NCI-H2029 (cell line): Measurements from ENCODE around the gene TPP1.

ENCODE experiments used
- DNase-seq: peaks from one replicate; lab custom pipeline; 2025; lab: John Stamatoyannopoulos, UW

The TPP1 gene

DNA sequence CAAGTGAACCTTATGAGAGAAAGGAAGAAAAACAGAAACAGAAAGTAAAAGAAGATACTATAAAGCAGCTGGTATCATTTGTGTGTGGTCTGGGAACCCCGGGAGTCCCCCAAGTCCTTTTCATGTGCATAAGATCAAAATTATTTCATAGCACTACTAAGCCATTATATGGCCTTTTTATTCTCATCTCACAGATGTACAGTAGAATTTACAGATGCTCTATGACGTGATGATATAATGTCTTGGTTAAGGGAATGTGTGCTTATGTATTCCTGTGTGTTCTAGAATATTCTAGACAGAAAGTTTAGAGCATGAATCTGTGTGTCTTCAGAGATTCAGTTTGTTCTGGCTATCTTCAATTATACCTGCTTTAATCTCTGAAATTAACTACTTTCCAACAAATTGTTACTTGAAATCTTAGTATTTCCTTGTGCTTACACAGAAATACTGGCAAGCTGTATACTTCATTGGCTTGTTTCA lies 8.6 kb upstream of the TPP1 start:
- no peak for DNase-seq

DNA sequence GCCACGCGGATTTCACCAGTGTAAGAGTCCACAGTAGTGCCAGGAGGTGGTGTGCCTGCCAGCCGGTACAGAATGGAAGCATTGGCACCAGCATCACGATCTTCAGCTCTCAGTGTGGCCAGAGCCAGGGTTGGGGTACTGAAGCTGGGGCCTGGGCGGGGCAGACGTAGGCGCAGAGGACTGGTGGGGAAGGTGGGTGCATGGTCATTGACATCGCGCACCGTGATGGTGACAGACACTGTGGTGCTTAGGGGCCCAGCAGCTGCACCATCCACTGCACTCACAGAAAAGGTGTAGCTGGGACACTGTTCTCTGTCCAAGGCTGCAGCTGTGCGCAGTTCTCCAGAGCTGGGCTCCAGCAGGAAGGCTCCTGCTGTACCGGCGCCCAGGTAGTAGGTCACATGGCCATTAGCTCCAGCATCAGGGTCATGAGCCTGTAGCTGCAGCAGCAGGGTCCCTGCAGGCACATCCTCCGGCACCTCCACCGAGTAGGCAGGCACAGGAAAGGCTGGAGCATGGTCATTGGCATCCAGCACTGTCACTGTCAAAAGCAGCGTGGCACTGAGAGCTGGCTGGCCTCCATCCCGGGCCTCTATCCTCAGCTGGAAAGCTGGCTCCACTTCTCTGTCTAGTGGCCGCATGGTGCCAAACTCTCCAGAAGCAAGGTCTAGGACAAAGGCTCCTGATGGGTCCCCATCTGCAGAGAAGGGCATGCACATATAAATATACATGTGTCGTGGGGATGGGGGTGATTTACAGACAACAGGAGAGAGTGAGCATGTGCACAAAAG lies 7.9 kb upstream of the TPP1 start:
- DNase-seq = no peak

- no peak for DNase-seq
Measured at GRCh38 chr11:6625832-6626420, 6.7 kb upstream of the TPP1 start.

- DNase-seq = no peak
Measured at GRCh38 chr11:6625156-6625831, 6.1 kb upstream of the TPP1 start.

DNA sequence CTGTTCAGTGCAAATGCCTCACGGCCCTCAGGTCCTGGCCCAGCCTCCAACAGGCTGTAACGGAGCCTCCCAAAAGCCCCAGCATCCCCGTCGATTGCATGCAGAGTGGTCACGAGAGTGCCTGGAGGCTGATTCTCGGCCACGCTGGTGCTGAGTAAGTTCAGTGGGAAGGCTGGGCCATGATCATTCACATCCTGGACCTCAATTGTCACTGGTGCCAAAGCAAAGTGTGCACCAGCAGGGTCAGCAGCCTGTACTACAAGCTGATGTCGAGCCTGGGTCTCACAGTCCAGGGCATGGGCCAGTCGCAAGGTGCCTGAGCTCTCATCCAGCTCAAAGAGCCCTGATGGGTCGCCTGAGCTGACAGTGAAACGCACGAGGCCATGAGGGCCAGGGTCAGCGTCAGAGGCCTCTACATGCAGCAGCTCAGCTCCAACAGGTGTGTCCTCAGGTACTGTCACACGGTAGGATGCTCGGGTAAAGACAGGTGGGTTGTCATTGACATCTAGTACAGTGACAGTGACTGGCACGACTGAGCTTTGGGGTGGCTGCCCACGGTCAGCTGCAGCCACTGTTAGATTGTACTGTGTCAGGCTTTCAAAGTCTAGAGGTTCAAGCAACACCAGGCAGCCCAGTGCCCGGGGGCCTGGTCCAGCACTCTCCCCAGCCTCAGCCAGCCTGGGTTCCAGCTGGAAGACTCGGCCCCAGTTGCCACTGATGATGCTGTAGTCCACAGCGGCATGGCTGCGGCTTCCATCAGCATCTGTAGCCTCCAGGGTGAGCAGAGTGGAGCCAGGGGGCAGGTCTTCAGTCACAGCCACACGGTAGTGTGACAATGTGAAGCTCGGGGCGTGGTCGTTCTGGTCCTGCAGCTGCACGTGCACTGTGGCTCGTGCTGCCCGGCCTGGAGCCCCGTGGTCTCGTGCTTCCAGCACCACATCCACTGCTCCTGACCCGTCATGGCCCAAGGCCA lies 4.5 kb upstream of the TPP1 start:
- DNase-seq = no peak

DNA sequence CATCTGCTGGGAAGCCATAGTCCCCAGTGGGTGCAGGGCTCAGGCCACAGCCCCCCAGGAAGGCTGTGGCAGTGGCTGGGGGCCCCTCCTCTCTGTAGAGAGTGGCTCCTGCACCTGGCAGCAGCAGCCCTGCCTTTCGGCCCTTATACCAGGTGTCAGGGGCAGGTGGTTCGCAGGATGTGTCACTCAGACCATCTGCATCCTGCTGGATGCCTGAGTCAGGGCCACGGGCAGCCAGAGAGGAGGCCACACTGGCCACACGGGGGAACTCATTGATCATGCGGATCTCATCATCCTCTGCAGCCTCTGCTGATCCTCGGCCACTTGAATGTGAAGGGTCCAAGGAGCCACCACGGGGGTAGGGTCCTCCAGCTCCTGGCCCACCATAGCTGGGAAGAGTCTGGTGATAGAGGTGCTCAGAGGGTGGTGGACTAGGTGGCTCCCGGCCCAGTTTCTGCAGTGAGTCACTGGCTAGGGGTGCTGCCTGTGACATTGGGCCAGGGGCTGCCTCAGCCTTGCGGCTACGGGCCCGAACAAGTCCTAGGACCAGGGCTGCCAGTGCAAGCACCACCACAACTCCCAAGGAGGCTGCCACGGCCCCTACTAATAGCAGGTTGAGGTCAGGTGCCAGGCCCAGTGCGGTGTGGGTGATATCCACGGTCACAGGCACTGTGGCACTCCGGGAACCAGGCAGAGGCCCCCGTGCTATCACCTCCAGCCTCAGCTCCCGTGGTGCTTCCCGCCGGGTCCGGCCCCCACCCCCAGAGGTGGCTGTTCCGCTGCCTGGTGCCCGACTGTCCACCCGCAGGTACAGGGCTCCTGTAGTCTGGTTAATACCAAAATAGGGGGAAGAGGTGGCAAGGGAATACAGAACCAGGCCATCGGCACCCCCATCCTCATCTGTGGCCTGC lies 3.3 kb upstream of the TPP1 start:
- DNase-seq = no peak

- DNase-seq = no peak
Measured at GRCh38 chr11:6621711-6622211, 2.5 kb upstream of the TPP1 start.

DNA sequence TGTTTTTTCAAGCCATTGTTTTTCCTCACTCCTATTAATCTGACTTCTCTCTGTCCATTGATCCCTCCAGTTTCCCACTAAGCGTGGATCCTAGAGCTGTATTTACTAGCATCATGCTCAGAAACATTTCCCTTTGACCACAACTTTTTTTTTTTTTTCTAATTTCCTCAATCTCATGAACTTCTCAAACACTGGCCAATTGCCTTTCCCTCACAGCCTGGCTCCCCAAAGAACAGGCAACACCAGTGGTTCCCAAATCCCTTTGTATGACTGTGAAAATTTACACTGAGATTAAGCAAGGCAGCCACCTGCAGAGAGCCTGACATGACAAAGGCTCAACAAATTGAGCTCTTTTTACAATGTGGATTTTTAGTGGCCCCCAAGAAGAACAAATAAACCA lies 1.4 kb upstream of the TPP1 start:
- DNase-seq = no peak

DNA sequence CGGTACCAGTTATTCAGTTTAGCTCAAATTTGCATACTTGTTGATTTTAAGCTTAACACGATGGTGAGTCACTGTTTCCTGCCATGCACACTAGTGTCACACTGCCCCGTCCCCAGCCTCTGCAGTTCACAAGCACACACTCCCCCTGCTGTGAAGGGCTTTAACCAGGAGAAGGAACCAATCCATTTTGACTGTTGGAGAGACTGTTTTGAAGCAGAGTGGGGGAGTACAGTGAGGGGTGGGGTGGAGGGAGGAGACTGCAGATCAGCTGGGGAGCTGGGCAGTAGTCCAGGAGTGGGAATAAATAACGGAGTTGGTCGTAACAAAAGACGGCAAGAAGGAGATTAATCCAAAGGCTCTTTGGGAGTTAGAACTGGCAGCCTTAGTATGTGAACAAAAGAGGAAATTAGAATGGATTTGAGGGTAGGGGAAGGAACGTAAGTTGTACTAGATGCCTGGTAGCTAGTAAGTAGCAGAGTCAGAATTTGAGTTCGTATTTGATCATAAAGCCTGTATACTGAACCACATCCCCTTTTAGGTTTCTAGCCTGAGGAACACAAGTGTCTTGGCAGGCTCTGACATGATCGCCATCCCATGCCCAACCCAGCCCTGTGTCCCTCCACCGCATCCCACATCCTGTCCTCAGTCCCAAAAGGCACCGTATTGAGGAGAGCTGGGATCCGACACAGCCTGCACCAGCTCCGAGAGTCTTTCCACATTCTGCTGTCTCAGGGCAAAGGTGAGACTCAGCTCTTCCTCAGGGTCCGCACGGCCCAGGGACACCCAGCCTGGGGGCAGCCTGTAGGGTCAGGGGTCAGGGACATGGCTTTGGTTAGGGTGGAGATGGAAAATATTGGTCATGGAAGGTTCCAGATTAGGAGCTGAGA lies 862 bp downstream of the TPP1 start:
- DNase-seq = no peak

- no peak for DNase-seq
Measured at GRCh38 chr11:6617315-6617781, 1.9 kb downstream of the TPP1 start.

GRCh38 chr11:6616596-6617250 lies 2.5 kb downstream of the TPP1 start:
- DNase-seq = no peak

- no peak for DNase-seq
Measured at GRCh38 chr11:6615882-6616585, 3.2 kb downstream of the TPP1 start.

DNA sequence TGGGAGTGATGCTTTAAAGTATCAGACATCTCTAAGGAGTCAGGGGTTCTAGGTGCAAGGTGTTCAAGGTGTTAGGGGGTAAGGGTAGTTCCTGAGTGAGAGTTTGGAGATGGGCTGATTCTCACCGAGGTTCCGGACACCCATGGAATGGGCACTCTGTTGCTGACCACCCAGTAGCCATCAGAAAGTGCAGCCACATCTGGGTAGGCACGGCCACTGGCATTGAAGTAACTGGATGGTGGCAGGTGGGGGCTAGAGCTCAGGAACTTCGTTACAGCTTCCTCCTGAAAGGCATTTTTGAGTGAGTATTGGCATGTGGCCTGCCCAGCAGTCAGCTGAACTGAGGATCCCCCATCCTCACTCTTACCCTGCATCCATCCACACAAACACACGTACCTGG lies 4.2 kb downstream of the TPP1 start:
- no peak for DNase-seq

DNA sequence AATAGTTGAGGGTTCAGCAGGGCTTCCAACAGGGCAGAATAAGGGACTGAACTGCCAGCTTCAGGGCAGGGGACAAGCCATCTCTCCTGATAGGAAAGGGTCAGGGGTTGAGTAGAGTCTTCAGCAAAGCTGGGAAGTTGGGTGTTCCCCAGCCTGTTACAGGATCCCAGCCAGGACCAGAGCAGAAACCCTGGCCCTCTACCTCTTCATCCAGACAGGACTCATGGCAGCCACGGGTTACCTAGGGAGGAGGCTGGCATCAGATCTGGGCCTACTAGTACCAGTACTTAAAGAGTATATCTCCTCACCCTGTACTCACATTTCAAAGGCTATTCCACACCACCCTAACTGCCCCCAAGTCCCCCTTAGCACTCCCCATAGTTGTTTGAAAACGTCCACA lies 4.8 kb downstream of the TPP1 start:
- no peak for DNase-seq

GRCh38 chr11:6613496-6613895 lies 5.7 kb downstream of the TPP1 start:
- no peak for DNase-seq

GRCh38 chr11:6612213-6613041 lies 6.8 kb downstream of the TPP1 start, which contains the start of gene TAF10:
TSS of gene TAF10 (minus strand) at chr11:6612216. CDS start at chr11:6612189, 27 bp downstream.
- peak; percentile 96 for DNase-seq

- DNase-seq = no peak
Measured at GRCh38 chr11:6611963-6612212, 7.3 kb downstream of the TPP1 start.
